NCI-H226 (cell line): ENCODE data around the gene CYB5RL.
"Not testable (repeated sequence)": the region's sequence is repeated elsewhere in the genome, so short reads cannot be mapped to it uniquely, and the experiment has no call there.

Source experiments
- DNase-seq: peaks from one replicate; pipeline ENCODE4 v3.0.0-alpha.2; 2015

Gene CYB5RL, protein sequence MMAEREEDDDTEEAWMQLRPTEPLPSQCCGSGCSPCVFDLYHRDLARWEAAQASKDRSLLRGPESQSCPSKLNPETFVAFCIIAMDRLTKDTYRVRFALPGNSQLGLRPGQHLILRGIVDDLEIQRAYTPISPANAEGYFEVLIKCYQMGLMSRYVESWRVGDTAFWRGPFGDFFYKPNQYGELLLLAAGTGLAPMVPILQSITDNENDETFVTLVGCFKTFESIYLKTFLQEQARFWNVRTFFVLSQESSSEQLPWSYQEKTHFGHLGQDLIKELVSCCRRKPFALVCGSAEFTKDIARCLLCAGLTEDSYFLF

DNA sequence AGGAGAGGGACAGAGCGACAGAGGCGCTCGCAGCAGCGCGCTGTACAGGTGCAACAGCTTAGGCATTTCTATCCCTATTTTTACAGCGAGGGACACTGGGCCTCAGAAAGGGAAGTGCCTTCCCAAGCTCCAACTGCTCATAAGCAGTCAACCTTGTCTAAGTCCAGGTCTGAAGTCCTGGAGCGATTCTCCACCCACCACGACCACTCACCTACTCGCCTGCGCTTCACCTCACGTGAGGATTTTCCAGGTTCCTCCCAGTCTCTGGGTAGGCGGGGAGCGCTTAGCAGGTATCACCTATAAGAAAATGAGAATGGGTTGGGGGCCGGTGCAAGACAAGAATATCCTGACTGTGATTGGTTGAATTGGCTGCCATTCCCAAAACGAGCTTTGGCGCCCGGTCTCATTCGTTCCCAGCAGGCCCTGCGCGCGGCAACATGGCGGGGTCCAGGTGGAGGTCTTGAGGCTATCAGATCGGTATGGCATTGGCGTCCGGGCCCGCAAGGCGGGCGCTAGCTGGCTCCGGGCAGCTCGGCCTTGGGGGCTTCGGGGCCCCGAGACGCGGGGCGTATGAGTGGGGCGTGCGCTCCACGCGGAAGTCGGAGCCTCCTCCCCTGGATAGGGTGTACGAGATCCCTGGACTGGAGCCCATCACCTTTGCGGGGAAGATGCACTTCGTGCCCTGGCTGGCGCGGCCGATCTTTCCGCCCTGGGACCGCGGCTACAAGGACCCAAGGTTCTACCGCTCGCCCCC is at the start of gene CYB5RL, which contains the start of gene MRPL37:
CYB5RL (minus strand) TSS at position 266 of the 754 bp plus-strand sequence. CDS start 4,414 bp downstream, outside the sequence.
MRPL37 (plus strand) TSS at position 403 of the 754 bp plus-strand sequence; CDS start at position 480, 77 bp downstream.
- peak; percentile 97 for DNase-seq

DNA sequence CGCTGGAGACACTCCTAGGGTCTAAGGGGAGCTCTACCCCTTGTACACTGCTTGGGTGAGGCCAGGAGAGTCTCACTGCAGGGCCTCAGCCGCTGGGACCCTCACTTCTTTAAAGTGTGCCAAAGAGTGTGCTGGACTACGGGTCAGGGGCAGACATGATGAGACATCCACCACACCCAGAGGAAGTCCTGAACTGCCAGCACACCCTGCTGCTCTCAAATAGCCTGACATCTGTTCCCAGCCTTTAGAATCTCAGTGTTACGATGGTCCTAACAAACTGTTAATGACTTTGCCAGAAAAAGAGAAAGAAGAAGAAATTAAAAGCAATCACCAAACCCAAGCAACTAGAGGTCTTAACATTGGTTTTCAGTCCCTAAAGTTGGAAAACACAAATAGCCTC is 49.1 kb upstream of the CYB5RL start:
- DNase-seq: no peak

DNA sequence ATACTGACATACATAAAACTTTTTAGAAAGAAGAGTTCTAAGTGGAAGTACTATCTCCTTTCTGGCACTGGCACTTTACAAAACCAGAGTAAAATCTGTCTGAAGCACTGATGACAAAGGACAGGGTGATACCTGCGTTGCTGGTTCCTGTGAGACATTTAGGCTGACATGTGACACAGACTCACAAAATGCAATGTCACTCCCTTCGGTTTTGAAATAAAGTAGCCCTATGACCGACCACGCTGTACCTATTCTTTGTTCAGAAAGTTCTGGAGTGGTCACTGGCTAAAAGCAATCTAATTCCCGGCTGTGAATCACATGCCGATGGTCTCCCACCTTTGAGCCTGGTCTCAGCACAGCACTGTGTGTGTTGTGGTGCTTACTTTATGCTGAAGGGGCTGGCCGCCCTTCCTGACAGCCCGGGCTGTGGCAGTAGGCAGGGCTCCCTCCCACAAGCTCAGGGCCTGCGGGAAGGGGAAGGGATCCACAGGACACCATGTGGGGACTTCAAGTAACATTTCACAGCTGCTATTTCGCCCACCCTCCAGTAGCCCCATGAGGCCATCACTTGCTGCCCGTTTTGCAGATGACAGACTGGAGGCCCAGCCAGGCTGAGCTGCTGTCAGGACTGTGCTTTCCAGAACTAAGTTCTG is 48.2 kb upstream of the CYB5RL start:
- DNase-seq: no peak

DNA sequence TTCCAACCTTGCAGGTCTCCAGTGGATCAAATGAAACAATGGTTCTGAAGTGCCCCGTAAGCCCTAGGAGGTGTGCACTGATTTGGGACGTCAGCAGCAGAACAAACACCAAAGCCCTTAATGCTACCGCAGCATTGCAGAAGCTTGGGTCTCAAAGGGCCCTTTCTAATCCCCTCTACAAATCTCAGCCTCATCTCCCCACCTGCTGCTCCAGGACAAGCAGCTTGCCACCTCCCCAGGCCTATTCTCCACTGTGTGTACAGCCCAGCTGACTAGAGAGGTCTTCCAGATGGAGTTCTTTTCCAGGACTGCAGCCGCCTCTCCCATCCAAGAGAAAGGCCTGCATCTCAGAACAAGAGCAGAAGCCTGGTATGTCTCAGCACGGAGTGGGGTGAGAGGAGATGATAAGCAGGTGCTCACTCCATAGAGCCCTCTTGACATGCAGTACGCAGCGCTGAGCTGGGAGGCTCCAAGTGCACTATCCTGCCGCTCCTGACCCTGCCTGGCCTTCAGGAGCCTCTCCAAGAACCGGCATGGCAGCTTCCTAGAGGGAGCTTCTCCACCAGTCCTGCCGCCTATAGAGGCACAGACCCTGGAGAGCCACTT is 46.4 kb upstream of the CYB5RL start:
- DNase-seq: no peak

DNA sequence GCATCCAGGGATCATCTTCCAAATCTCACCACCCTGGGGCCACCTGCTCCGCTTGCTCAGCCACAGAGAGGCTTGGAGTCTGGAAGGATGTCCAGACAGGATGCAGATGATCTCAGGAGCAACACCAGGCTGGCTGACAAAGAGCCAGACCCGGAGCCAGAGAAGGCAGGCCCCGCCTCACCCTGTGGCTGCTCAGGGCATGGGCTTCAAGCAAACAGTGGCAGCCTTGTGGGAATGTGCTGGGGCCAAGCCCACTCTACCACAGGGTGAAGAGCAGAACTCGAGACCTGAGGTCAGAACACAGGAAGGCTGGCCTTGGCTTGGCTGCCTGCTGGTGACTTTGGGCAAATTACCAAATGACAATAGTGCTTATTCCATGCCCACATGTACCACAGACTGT is 45.7 kb upstream of the CYB5RL start:
- no peak for DNase-seq

DNA sequence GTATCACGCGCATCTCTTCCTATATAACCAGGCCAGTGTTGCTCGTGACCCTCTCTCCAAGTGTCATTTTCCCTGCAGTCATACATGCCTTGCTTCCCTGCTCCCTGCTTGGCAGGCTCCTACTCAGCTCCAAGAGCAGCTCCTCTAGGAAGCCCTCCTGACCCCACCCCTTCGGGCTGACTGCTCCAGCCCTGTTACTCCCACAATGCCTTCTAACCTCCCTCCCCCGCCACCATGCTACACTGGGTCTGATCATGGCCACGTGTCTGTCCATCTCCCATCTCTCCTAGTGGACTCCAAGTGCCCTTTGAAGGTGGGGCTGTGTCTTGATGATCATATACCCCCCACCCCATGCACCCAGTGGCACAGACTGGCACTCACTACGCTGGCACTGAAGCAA is 44.8 kb upstream of the CYB5RL start:
- no peak for DNase-seq

DNA sequence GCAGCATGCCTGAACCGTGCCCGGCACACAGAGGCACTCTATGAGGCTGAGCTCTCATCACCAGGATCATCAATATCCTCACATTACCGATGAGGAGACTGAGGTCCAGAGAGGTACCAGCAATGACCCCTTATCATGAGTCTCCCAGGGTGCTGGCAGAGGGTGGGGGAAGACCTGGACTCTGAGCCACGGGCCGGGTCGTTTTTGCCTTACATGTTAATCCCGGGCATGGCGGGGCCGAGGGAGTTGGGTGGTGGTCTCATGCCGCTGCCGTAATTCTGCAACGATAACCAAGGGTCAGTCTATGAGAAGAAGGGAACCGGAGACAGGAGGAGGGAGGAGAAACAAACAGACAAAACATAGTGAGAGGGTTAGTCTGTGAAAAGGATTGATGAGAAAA is 43.2 kb upstream of the CYB5RL start:
- DNase-seq: no peak

DNA sequence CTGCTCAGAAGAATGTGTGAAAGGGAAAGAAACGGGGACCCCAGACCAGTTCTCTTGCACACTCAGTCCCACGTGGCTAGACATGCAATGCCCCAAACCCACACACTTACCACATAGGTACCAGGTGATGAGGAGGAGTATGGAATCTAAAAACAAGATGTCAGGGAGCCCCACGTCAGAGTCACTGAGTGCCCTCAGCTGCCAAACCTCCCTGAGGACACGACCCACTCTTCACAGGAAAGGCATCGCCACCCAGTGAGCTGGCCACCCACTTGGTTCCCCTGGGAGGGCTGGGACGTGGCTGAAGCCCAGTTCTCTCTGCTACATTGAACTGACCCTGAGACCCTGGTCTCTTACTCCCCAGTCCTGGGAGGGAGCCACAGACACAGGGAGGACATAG is 41.5 kb upstream of the CYB5RL start:
- no peak for DNase-seq

DNA sequence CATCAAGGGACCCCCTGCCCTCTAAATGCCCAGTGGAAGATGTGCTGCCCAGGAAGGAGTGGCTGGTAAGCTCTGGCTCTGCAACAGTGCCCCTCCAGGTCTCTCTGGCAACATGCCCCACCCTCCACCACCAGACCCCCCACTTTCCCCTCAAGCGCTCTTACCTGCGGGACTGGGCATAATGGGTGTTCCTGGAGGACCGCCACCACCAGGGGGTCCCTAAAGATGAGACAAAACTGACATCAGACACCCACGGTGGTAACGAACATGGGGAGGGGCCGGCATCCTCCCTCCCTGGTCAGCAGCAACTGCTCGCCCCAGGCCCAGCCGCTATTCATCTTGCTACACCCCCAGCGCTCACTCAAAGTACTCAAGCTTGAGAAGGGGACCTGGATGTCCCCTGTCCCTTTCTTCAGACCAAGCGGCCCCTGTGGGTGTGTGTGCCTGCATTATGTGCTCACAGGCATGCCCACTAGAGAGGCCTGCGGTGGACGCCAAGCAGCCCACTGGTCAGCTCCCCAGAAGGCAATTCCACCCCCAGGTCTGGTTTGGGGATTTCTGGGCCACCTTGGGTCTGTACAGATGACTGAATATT is 41.0 kb upstream of the CYB5RL start:
- no peak for DNase-seq

DNA sequence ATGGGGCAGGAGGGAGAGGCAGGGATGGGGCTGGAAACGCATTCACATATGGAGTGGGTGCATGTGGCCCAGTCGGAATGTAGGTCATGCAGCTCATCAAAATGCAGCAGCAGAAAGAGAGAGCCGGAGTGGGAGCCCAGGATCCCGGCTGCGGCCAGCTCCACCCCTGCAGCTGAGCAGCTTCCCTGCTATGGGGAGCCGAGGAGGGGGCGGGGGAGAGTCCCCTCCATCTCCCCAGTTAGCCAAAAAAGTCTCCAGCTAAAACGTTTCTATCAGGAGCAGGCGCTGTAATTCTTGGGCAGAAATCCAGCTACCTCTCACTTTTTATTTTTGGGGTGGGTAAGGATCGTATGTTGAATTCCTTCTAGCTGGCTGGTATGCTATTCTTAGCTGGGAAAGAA is 39.8 kb upstream of the CYB5RL start:
- no peak for DNase-seq

DNA sequence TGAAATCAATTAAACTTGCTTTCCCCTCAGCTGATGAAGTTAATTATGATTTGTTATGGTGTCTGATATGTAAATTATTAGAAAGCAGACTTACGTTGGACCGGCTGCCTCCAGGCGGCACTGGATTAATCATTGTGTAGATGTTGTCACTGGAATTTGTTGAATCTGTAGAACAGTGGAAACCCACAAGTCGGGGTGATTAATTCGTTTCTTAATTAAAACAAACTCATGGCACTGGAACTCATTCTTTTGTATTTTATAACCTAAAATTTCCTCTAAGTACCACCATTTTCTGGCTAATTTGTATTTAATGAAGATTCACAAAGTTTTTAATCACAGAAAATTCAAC is 39.2 kb upstream of the CYB5RL start:
- no peak for DNase-seq

DNA sequence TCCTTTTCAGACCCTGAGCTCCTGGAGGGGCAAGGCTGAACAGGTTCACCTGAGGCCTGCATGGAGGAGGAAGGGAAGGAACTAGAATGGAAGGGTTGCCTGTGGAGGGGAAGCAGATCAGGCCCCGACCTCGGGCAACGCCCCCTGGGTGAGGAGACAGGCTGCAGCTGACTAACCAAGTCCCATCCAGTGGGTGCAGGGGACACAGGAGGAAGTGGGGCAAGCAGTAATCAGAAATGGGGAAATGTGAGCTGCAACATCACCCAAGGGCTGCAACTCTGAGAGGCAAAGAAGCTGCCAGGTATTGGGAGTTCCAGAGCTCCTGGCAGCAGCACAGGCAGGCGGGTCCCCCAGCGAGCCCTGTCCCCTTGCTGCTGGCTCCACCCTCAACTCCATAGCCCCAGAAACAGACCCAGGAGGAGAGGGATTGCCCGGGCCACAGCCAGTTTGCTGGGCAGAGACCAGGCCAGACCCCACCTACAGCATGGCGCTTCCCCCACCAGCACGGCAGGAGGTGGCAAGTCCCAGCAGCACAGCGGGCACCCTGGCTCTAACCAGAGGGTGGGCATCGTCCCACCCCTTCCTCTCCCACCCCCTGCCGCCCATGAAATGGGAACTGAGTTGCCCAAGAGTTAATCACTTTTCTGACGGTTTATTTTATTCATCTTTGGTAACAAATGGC is 38.7 kb upstream of the CYB5RL start:
- DNase-seq: no peak

DNA sequence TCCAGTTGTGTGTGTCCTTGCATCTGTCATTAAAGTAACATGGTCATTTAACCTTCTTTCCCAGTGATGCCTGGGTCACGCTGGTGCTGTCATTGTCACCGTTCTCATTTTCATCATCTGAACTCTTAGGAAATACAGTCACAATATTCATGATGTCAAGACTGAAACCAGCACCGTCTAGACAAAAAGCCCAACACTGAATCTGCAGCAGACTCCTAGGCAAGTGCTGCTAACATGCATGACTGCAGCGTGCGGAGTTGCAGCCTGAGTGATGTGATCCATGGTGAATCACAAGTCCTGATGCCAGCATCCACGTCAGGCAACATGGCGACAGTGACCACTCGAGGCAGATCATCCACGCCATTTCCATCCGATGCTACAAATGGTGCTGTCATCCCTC is 37.8 kb upstream of the CYB5RL start:
- no peak for DNase-seq

DNA sequence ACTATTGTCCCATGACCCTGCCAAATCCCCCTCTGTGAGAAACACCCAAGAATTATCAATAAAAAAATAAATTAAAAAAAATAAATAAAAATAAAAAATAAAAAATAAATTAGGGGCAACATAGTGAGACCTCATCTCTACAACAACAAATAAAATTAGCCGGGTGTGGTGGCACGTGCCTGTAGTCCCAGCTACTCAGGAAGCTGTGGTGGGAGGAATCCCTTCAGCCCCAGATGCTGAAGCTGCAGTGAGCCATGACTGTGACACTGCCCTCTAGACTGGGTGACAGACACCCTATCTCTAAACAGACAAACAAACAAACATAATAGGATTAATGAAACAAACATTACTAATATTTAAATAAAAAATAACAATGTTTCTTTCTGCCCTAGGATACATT is 34.5 kb upstream of the CYB5RL start:
- no peak for DNase-seq

DNA sequence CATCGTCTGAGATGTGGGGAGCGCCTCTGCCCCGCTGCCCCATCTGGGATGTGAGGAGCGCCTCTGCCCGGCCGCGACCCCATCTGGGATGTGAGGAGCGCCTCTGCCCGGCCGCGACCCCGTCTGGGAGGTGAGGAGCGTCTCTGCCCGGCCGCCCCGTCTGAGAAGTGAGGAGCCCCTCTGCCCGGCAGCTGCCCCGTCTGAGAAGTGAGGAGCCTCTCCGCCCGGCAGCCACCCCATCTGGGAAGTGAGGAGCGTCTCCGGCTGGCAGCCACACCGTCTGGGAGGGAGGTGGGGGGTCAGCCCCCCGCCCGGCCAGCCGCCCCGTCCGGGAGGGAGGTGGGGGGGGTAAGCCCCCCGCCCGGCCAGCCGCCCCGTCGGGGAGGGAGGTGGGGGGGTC is 33.4 kb upstream of the CYB5RL start:
- DNase-seq: not testable (repeated sequence)

DNA sequence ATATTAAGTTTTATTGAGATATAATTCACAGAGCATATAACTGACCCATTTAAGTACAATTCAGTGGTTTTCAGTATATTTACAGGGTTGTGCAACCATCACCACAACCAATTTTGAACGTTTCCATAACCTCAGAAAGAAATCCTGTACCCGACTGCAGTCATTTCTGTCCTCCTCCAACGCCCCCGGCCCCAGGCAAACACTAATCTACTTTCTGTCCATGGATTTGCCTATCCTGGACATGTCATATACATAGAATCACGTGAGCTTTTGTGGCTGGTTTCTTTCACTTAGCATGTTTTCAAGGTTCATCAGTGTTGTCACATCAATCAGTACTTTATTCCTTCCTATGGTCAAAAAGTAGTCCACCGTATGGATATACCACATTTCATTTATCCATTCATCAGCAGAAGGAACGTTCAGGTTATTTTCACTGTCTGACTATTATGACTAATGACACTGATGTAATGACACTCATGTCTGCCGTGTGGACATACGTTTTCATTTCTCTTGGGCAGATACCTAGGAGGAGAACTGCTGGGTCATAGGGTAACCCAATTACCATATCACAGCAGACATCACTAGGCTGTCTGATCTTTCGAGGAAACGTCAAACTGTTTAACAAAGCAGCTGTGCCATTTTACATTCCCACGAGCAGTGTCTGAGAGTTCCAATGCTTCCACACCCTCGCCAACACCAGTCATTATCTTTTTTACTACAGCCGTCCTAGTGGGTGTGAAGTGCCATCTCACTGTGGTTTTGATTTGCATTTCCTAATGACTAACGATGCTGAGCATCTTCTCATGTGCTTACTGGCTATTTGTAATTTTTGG is 30.9 kb upstream of the CYB5RL start:
- no peak for DNase-seq

DNA sequence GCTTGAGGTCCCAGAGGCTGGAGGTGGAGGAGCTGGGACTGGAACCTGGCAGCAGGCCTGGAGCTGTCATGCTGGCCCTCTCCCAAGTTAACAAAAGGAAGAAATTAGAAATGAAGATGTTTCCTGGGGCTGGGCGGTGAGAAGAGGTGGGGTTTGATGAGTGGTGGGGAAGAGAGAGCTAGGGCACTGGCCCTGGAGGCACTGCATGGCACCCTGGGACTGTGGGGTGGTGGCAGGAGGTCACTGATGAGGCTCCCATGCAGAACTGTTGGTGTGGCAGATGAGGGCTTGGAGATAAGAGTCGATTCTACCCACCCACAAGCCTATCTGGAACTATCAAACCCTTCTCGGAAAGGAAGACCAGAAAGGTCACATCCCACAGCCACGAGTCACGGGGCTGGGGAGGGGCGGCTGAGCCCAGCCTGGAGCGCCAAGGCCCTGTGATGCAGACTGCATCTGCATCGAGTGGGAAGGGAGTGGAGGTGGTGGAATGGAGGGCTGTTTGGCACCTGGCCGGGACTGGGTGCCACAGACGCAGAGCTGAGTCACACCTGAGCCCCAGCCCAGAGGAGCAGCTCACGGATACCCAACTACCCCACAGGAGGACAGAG is 29.6 kb upstream of the CYB5RL start:
- peak; percentile 49 for DNase-seq

DNA sequence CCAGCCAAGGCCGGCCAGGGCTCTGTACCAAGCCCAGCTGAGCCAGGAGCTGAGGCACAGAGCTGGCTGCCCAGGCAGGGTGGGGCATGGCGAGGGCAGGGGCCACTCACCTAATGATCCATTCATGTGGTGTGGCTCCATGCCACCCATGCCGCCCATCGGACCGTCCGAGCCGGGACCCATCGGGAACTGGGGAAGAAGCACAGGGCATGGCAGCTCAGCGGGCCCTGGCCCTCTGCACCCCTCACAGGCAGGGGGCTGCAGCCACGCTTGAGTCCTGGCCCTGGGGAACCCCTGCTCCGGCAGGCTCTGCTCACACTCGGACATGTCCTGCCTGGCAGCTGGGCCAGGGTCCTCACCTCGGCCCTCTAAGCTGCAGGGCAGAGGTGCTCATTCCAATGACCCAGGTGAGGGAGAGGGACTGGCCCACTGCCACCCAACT is 28.8 kb upstream of the CYB5RL start:
- no peak for DNase-seq

DNA sequence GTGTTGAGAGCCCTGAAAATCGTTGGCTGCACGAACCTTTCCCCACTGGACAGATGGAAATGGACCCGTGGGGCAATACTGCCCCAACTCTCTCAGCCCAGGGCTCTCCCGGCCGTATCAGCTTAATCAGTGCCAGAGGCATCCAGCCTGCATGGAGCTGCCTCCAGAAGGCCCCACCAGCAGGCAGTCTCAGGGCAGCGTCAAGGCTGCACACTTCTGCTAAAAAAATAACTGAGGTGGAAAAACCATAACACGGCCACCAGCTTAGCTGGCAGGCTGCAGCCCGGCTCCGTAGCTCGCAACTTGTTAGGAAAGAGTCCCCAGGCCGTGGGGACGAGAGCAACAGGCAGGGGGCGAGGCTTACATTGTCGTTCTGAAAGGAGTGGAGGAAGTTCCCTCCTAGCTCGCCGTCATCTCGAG is 28.1 kb upstream of the CYB5RL start:
- no peak for DNase-seq

DNA sequence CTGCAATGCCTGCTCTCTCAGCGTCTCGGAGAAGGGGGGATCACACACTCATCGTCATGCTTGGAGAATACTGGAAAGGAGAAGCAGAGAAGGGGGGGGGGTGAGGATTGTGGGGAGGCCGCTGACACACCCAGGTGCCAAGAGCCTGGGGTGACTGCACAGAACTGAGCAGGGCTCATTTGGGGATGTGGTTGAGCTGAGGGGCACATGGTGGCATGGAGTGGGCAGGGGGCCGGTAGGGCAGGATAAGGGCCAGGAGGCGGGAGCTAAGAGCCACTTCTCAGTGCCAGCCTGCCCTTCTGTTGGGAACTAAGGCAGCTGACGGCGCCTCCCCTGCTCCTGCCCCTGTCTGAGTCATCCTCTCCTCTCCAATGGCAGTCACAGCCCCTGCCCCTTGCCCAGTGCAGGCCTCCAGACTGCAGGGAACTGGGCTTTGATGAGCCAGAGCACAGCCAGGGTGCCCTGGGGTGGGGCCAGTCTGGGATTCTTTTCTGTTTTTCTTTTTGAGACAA is 27.3 kb upstream of the CYB5RL start:
- peak; percentile 67 for DNase-seq
